GM23338 (cell line): ENCODE data around the gene HIP1. TPM values are rescaled to one million over a fixed set of nuclear protein-coding genes. Genes with fewer than 3 reads are reported as not detected.

Source experiments
- ATAC-seq: fragments of 200-7000 bp; cut with Tn5 transposase; 3 replicates; pipeline ENCODE4 v1.9.1; 2020
- DNase-seq: peaks from one replicate; pipeline ENCODE4 v3.0.0-alpha.2; 2015; ENCODE audit warnings: low spot score
- H2AFZ ChIP-seq: fragments of 200-600 bp; sonication (generic); 2 replicates; pipeline ENCODE4 v1.8.0; 2016; ENCODE audit warnings: antibody characterized with exemption, mild to moderate bottlenecking, moderate library complexity
- H3F3A ChIP-seq: fragments of 200-600 bp; sonication (generic); replicated peaks from 2 replicates; pipeline ENCODE4 v1.8.0; 2017; ENCODE audit warnings: antibody characterized with exemption, mixed run types, low read depth
- H3K27ac ChIP-seq: fragments of 200-600 bp; sonication (generic); 2 replicates; pipeline ENCODE4 v1.6.1; 2016; ENCODE audit warnings: low read depth
- H3K27me3 ChIP-seq: fragments of 200-600 bp; sonication (generic); 2 replicates; pipeline ENCODE4 v1.8.0; 2016; ENCODE audit warnings: mild to moderate bottlenecking, mixed run types, moderate library complexity; ENCODE audit not compliant: insufficient read depth
- H3K36me3 ChIP-seq: fragments of 200-600 bp; sonication (generic); 2 replicates; pipeline ENCODE4 v1.8.0; 2016; ENCODE audit warnings: mild to moderate bottlenecking; ENCODE audit not compliant: insufficient read depth
- H3K4me1 ChIP-seq: fragments of 200-600 bp; sonication (generic); 2 replicates; pipeline ENCODE4 v1.8.0; 2016; ENCODE audit warnings: mild to moderate bottlenecking, moderate library complexity; ENCODE audit not compliant: insufficient read depth
- H3K4me2 ChIP-seq: fragments of 200-600 bp; sonication (generic); 2 replicates; pipeline ENCODE4 v1.7.1; 2017; ENCODE audit warnings: mixed run types
- H3K4me3 ChIP-seq: fragments of 200-600 bp; sonication (generic); 2 replicates; pipeline ENCODE4 v1.6.1; 2016; ENCODE audit warnings: mixed run types
- H3K79me2 ChIP-seq: fragments of 200-600 bp; sonication (generic); replicated peaks from 2 replicates; pipeline ENCODE4 v1.8.0; 2017; ENCODE audit warnings: mild to moderate bottlenecking; ENCODE audit not compliant: insufficient read depth
- H3K9me2 ChIP-seq: fragments of 200-600 bp; sonication (generic); 2 replicates; pipeline ENCODE4 v1.8.0; 2017; ENCODE audit not compliant: insufficient read depth
- H4K20me1 ChIP-seq: fragments of 200-600 bp; sonication (generic); replicated peaks from 2 replicates; pipeline ENCODE4 v1.8.0; 2017; ENCODE audit warnings: mild to moderate bottlenecking; ENCODE audit not compliant: insufficient read depth
- H3K27ac Mint-ChIP-seq: 2 replicates; pipeline ENCODE4 v1.8.0; 2020; ENCODE audit warnings: inconsistent platforms, mild to moderate bottlenecking, moderate library complexity, mixed read lengths
- H3K27me3 Mint-ChIP-seq: 3 replicates; pipeline ENCODE4 v1.8.0; 2022; ENCODE audit warnings: low read depth, mild to moderate bottlenecking, moderate library complexity, mixed read lengths, inconsistent platforms; ENCODE audit not compliant: insufficient read depth, poor library complexity
- H3K36me3 Mint-ChIP-seq: 3 replicates; pipeline ENCODE4 v1.8.0; 2021; ENCODE audit warnings: low read depth, mild to moderate bottlenecking, inconsistent platforms, moderate library complexity, mixed read lengths
- H3K4me1 Mint-ChIP-seq: 3 replicates; pipeline ENCODE4 v1.8.0; 2020; ENCODE audit warnings: mild to moderate bottlenecking, inconsistent platforms, mixed read lengths
- H3K4me3 Mint-ChIP-seq: 3 replicates; pipeline ENCODE4 v1.8.0; 2021; ENCODE audit warnings: moderate library complexity, mild to moderate bottlenecking, inconsistent platforms, mixed read lengths
- H3K9me3 Mint-ChIP-seq: 3 replicates; pipeline ENCODE4 v1.8.0; 2020; ENCODE audit warnings: moderate library complexity, mild to moderate bottlenecking, inconsistent platforms, mixed read lengths
- CREB1 ChIP-seq: fragments of 250-450 bp; sonication (Bioruptor Pico); IDR thresholded peaks from 2 replicates; pipeline ENCODE4 v1.5.0; 2020; ENCODE audit warnings: low read depth, mild to moderate bottlenecking, moderate library complexity
- ETS1 ChIP-seq: IDR thresholded peaks from 2 replicates; pipeline ENCODE4 v1.6.1; 2016; ENCODE audit warnings: antibody characterized with exemption
- EZH2phosphoT487 ChIP-seq: fragments of 200-600 bp; sonication (generic); IDR thresholded peaks from one replicate; pipeline ENCODE4 v1.8.1; 2018; ENCODE audit warnings: antibody characterized with exemption; ENCODE audit not compliant: unreplicated experiment
- NANOG ChIP-seq: IDR thresholded peaks from 2 replicates; pipeline ENCODE4 v1.6.1; 2016; ENCODE audit warnings: antibody characterized with exemption, borderline replicate concordance
- STAT1 ChIP-seq: IDR thresholded peaks from one replicate; pipeline ENCODE4 v1.6.1; 2016; ENCODE audit warnings: antibody characterized with exemption; ENCODE audit not compliant: unreplicated experiment
- ZNF114 ChIP-seq: fragments of 250-450 bp; sonication (Bioruptor Pico); IDR thresholded peaks from 2 replicates; pipeline ENCODE4 v1.5.0; 2020; ENCODE audit warnings: mild to moderate bottlenecking, moderate library complexity
- polyA plus RNA-seq: library from polyadenylated mRNA; unstranded; fragments of >200 nt; fragmentation: Nextera tagmentation; extraction: Ambion mirVana; gene quantifications from 2 replicates; pipeline ENCODE4 v1.2.1, GENCODE V29; 2016
- total RNA-seq: library from RNA; depleted of rRNA; stranded (reverse); fragments of >200 nt; shearing (Covaris generic); gene quantifications from 2 replicates; pipeline ENCODE4 v1.2.3, GENCODE V29; 2014
- TF ChIP-seq, protein P1 (sequence below): fragments of 250-450 bp; sonication (Bioruptor Pico); IDR thresholded peaks from 2 replicates; pipeline ENCODE4 v1.5.0; 2020; ENCODE audit warnings: mild to moderate bottlenecking, moderate library complexity

The HIP1 gene
- total and polyA plus RNA-seq, 2 experiments from 2014 or later: 24.9 to 80.8 TPM

- no peaks in the 10 kb centered on the region for H3K36me3 Mint-ChIP-seq
- no peak for ATAC-seq
- Histone ChIP-seq H3K27ac (no peak overlapping the region), H3F3A (no peaks in the 10 kb centered on the region), H3K79me2 (no peaks in the 10 kb centered on the region), H3K4me1 (no peaks in the 10 kb centered on the region; the same call in 1 of the 2 replicates), H2AFZ (no peak overlapping the region), H3K4me3 (no peak overlapping the region), H4K20me1 (no peaks in the 10 kb centered on the region), H3K36me3 (no peaks in the 10 kb centered on the region), H3K4me2 (no peak overlapping the region), H3K9me2 (no peaks in the 10 kb centered on the region), H3K27me3 (no peaks in the 10 kb centered on the region)
- H3K4me3 Mint-ChIP-seq: no peak overlapping the region
- no peak for DNase-seq
- H3K27me3 Mint-ChIP-seq: peaks cover 2% of the 10 kb centered on the region
- H3K27ac Mint-ChIP-seq: no peak overlapping the region; the same call in 1 of the 2 replicates
- peaks cover 6% of the 10 kb centered on the region; the same call in 1 of the 3 replicates for H3K4me1 Mint-ChIP-seq
- TF ChIP-seq EZH2phosphoT487 (no peak), CREB1 (CRISPR knock-in tag) (no peak), STAT1 (no peak), ZNF114 (no peak), ETS1 (no peak), NANOG (no peak)
- TF ChIP-seq, protein P1, sequence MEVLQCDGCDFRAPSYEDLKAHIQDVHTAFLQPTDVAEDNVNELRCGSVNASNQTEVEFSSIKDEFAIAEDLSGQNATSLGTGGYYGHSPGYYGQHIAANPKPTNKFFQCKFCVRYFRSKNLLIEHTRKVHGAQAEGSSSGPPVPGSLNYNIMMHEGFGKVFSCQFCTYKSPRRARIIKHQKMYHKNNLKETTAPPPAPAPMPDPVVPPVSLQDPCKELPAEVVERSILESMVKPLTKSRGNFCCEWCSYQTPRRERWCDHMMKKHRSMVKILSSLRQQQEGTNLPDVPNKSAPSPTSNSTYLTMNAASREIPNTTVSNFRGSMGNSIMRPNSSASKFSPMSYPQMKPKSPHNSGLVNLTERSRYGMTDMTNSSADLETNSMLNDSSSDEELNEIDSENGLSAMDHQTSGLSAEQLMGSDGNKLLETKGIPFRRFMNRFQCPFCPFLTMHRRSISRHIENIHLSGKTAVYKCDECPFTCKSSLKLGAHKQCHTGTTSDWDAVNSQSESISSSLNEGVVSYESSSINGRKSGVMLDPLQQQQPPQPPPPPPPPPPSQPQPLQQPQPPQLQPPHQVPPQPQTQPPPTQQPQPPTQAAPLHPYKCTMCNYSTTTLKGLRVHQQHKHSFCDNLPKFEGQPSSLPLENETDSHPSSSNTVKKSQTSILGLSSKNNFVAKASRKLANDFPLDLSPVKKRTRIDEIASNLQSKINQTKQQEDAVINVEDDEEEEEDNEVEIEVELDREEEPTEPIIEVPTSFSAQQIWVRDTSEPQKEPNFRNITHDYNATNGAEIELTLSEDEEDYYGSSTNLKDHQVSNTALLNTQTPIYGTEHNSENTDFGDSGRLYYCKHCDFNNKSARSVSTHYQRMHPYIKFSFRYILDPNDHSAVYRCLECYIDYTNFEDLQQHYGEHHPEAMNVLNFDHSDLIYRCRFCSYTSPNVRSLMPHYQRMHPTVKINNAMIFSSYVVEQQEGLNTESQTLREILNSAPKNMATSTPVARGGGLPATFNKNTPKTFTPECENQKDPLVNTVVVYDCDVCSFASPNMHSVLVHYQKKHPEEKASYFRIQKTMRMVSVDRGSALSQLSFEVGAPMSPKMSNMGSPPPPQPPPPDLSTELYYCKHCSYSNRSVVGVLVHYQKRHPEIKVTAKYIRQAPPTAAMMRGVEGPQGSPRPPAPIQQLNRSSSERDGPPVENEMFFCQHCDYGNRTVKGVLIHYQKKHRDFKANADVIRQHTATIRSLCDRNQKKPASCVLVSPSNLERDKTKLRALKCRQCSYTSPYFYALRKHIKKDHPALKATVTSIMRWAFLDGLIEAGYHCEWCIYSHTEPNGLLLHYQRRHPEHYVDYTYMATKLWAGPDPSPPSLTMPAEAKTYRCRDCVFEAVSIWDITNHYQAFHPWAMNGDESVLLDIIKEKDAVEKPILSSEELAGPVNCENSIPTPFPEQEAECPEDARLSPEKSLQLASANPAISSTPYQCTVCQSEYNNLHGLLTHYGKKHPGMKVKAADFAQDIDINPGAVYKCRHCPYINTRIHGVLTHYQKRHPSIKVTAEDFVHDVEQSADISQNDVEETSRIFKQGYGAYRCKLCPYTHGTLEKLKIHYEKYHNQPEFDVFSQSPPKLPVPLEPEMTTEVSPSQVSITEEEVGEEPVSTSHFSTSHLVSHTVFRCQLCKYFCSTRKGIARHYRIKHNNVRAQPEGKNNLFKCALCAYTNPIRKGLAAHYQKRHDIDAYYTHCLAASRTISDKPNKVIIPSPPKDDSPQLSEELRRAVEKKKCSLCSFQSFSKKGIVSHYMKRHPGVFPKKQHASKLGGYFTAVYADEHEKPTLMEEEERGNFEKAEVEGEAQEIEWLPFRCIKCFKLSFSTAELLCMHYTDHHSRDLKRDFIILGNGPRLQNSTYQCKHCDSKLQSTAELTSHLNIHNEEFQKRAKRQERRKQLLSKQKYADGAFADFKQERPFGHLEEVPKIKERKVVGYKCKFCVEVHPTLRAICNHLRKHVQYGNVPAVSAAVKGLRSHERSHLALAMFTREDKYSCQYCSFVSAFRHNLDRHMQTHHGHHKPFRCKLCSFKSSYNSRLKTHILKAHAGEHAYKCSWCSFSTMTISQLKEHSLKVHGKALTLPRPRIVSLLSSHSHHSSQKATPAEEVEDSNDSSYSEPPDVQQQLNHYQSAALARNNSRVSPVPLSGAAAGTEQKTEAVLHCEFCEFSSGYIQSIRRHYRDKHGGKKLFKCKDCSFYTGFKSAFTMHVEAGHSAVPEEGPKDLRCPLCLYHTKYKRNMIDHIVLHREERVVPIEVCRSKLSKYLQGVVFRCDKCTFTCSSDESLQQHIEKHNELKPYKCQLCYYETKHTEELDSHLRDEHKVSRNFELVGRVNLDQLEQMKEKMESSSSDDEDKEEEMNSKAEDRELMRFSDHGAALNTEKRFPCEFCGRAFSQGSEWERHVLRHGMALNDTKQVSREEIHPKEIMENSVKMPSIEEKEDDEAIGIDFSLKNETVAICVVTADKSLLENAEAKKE (CRISPR knock-in tag): no peak
- no peaks in the 10 kb centered on the region for H3K9me3 Mint-ChIP-seq
These were observed 78.0 kb downstream of the HIP1 start for GRCh38 chr7:75660566-75661215.
